ENCODE data around the gene DNAH10.
A peak's percentile ranks its signal among the peaks of the same experiment; 100 is the strongest.
"Not testable (repeated sequence)": the region's sequence is repeated elsewhere in the genome, so short reads cannot be mapped to it uniquely, and the experiment has no call there.

DNAH10 gene

DNA sequence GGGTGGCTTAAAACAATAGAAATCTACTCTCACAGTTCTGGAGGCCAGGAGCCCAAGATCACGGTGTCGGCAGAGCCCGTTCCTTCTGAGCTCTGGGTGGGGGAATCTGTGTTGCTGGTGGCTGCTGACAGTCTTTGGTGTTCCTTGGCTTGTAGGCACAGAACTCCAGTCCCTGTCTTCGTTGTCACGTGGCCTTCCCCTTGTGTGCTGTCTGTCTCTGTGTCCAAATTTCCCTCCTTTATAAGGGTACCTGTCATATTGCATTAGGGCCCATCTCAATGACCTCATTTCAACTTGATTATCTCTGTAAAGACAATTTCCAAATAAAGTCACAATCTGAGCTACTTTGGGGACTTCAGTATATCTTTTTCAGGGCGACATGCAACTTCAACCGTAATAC lies 128.9 kb downstream of the DNAH10 start:
- no peak for DNase-seq

- DNase-seq, result no peak
Measured at GRCh38 chr12:123891516-123892179, 129.5 kb downstream of the DNAH10 start.

GRCh38 chr12:123892180-123892559 lies 130.1 kb downstream of the DNAH10 start:
- DNase-seq, result no peak

DNA sequence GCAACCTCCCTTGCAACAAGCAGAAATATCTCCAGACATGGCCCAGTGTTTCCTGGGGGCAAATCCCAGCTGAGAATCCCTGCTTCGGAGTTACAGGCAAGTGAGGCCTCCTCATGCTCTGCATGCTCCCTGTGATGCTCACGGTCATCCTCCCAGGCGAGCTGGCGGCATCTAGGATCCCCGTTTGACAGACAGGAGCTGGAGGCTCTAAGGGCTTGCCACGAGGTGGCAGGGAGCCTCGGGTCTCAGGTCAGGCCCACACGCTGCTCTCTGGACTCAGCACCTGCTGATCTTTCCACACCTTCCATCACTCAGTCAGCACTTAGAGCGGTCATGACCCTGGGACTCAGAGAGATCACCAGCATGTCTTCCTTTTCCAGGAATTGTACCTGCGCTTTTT lies 130.8 kb downstream of the DNAH10 start:
- no peak for DNase-seq

DNA sequence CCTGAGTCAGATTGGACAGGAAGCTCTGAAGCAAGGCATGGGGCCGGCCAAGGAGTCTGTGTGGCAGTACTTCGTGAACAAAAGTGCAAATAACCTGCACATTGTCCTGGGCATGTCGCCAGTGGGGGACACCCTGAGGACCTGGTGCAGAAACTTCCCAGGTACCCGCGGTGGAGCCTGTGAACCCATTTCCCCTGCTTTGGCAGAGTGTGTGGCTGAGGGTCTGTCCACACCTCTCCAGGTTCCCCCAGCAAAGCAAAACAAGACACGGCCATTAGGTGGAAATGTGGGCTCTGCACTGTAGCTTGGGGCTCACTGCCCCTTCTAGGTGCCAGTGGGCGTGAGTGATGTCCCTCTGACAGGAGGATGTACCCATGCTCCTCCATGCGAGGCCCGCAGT lies 131.2 kb downstream of the DNAH10 start:
- no peak for DNase-seq

DNA sequence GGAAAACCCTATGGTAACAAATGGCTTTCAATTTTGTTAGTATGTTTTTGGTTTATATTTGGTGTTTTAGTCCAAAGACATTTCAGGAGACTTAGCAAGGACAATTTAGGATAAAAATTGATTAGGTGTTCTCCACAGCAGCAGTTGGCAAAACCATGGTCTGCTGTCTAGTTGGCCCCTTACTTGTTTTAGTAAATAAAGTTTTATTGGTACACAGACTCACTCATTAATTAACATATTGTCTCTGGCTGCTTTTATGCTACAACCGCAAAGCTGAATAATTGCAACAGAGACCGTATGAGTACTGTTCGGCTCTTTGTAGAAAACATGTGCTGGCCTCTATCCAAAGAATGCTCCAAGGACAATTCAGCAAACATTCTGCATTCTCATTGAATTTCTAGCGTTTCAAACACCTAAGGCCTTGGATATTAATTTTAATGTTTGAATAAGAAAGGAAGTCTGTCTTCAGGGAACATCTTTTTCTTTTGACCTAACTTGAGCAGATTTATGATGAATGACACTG lies 132.8 kb downstream of the DNAH10 start:
- DNase-seq, result no peak

DNA sequence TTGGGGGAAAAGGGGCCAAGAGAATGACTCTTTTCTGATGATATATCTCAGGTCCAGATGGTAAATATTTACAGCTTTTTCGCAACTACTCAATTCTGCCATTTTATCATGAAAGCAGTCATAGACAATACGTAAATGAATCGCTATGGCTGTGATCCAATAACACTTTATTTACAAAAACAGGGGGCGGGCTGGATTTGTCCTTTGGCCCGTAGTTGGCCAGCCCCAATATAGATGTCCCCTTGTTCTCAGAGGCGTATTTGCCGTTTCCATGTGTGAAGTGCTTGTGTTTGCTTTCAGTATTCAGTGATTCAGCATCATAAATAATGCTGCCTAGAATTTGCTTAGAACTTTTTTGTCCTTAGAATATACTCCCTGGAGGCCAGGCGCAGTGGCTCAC lies 133.3 kb downstream of the DNAH10 start:
- DNase-seq, result no peak

- DNase-seq, result no peak
Measured at GRCh38 chr12:123896767-123897166, 134.7 kb downstream of the DNAH10 start.

DNA sequence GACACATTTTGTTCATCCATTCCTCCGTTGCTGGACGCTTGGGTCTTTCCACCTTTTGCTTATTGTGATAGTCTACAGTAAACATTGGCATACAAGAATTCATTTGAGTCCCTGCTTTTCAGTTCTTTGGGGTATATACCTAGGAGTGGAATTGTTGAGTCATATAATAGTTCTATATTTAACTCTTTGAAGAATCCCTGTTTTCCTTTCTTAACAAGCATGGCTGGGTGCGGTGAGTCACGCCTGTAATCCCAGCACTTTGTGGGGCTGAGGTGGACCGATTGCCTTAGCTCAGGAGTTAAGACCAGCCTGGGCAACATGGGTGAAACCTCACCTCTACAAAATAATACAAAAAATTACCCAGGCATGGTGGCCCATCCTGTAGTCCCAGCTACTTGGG lies 135.1 kb downstream of the DNAH10 start:
- no peak for DNase-seq

- DNase-seq, result no peak
Measured at GRCh38 chr12:123898673-123899072, 136.6 kb downstream of the DNAH10 start.

- no peak for DNase-seq
Measured at GRCh38 chr12:123899368-123899767, 137.3 kb downstream of the DNAH10 start.

GRCh38 chr12:123900871-123901376 lies 138.8 kb downstream of the DNAH10 start:
- peak; percentile 3 for DNase-seq

GRCh38 chr12:123902821-123903220 lies 140.7 kb downstream of the DNAH10 start:
- DNase-seq, result no peak

DNA sequence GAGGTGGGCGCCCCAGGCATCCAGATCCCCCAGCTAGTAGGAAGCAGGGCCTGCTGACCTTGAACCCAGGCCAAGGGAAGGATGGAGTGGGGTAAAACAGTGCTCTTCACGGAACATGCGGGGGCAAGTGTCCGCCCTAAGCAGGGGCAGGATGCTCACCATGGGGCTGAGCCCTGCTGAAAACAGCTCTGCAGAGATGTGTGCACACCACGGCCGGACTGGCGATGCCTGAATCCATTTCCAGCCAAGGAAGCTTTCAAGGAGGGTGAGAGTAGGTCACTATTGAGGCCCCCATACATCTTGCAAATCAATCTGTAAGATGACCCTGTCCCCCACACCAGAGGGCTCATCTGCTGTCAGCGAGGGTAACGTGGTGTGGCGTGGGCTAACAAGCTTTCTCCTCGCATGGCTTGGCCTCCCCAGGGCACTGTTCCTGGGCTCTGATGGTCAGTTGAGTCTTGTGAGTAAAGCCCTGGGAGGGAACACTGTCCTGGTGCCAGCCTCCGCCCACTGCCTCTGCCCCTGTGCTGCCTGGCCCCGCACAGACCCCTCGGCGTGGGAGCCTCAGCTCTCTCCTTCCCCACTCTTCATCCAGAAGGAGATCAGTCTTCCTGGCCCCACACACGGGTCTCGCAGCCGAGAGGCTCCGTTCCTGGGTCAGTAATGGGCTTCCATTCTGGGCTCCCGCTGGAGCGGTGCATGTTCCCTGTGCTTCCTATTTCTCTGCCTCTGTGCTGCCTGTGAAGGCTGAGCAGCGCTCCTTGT lies 141.4 kb downstream of the DNAH10 start:
- no peak for DNase-seq

DNA sequence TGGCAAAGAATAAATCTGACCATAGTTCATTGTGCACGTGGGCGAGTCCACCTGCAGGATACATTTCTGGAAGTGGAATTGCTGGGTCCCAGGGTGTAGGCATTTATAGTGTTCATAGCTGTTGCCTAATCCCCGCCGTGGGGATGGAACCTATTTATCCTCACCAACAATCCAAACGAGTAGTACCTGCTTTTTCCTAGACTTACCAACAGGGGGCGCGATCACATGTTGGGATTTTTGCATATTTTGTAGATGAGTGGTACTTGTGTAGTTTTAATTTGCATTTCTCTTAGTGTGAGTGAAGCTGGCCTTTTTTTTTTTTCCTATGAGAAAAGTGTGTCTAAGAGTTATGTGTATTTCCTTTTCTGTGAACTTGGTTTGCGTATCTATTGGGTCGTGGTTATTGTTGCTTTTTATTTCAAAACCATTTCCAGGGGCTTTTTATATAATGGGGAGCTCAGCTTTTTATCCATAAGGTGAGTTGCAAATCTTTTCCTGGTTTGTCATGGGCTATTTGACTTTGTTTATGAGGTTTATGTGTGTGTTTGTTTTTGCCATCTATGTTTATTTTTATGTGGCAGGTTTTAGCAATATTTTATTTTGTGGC lies 143.3 kb downstream of the DNAH10 start:
- DNase-seq, result peak; percentile 49

GRCh38 chr12:123906711-123907420 lies 144.8 kb downstream of the DNAH10 start:
- no peak for DNase-seq

DNA sequence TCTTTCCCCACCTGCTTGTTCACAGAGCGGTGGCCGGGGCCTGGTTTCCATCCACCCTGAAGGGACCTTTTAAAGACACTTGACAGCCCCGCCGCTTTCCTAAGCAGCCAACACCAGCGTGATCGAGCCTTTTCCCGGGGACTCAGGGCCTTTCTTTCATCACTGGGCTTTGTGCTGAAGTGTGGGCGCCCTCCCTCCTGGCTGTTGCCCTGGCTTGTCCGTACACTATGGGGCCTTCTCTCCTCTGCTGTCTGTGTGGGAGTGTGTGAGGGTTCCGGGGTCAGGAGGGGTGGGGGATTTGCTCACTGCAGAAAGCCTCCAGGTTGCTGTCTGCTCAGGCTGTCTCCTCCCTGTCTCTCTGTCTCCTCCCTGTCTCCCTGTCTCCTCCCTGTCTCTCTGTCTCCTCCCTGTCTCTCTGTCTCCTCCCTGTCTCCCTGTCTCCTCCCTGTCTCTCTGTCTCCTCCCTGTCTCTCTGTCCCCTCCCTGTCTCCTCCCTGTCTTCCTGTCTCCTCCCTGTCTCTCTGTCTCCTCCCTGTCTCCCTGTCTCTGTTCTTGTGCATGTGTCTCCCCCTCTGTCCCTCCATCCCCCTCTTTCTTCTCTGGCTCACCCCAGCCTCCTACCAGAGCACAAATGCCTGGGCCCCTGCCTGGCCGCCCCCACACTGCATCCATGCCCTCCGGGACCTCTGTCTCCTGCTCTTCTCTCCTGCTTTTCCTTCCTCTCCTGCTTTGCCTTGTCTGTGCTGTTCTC lies 145.8 kb downstream of the DNAH10 start:
- DNase-seq, result no peak

DNA sequence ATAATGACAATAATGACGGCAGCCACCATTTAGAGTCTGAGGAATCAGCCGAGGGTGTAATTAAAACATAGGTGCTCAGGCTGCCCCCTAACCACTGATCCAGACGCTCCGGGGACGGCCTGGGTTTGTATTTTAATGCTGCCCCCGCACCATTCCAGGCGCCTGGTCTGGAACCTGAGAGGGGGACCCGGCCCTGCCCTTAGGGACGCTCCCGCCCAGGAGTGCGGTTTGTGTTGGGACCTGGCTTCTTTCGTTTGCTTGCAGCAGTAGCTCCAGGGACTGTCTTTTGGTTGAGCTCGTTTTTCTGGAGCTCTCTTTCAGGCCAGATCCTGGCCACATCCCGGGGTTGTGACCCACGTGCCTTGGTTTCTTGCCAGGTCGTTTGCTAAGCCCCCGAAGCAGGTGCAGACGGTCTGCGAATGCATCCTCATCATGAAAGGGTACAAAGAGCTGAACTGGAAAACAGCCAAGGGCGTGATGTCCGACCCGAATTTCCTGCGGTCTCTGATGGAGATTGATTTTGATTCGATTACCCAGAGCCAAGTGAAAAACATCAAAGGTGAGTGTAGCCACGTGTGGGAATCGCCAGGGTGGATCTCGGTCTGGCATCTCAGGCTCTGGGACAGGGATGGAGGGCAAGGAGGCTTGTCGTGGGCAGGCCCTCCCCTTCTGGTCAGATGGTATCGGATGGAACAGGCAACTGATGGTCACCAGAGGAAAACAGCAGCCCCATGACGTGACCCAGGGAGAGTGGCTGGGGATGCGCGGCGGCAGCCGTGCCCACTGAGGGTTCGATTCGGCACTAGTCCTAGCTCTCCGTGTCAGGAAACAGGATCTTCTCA lies 147.0 kb downstream of the DNAH10 start:
- DNase-seq, result no peak

- no peak for DNase-seq
Measured at GRCh38 chr12:123910057-123910456, 148.0 kb downstream of the DNAH10 start.

- DNase-seq, result no peak
Measured at GRCh38 chr12:123910761-123911193, 148.7 kb downstream of the DNAH10 start.

- not testable (repeated sequence) for DNase-seq
Measured at GRCh38 chr12:123911672-123912409, 149.7 kb downstream of the DNAH10 start.

Data from stimulated activated CD4-positive, alpha-beta T cell treated with anti-CD3 and anti-CD28 coated beads, Interleukin-12 subunit alpha, Interleukin-12 subunit beta, amount 100 ng/mL, for 4 hours (primary cell).